Stimulated activated naive B cell treated with anti-CD40 and anti-IgM and Interleukin-4, amounts not matched to agents 10 μg/mL and 1 μg/mL and 100 μg/mL, for 72 hours (primary cell): ENCODE measurements around the gene GNB5.
A peak's percentile ranks its signal among the peaks of the same experiment; 100 is the strongest.
"Not testable (repeated sequence)": the region's sequence is repeated elsewhere in the genome, so short reads cannot be mapped to it uniquely, and the experiment has no call there.

Source experiments
- ATAC-seq, 2 donors: fragments of 150-1000 bp; cut with Tn5 transposase; replicated peaks; 2 replicates each; pipeline ENCODE4 v1.10.0; 2021; ENCODE audit warnings: moderate library complexity in 1 of 2
- DNase-seq: peaks from one replicate; pipeline ENCODE4 v3.0.0; 2021
- H3K27ac Mint-ChIP-seq: one replicate; pipeline ENCODE4 v1.8.0; 2022; ENCODE audit warnings: mild to moderate bottlenecking, mixed read lengths
- H3K27me3 Mint-ChIP-seq, 2 donors: one replicate each; pipeline ENCODE4 v1.8.0; 2022; ENCODE audit warnings: mixed read lengths in 2 of 2
- H3K36me3 Mint-ChIP-seq, 2 donors: one replicate each; pipeline ENCODE4 v1.8.0; 2022; ENCODE audit warnings: mixed read lengths in 2 of 2, mild to moderate bottlenecking in 1 of 2
- H3K4me1 Mint-ChIP-seq, 2 donors: one replicate each; pipeline ENCODE4 v1.8.0; 2022; ENCODE audit warnings: mixed read lengths in 2 of 2, mild to moderate bottlenecking in 1 of 2
- H3K4me3 Mint-ChIP-seq, 2 donors: one replicate each; pipeline ENCODE4 v1.8.0; 2022; ENCODE audit warnings: mild to moderate bottlenecking in 2 of 2, mixed read lengths in 2 of 2, moderate library complexity in 1 of 2
- H3K9me3 Mint-ChIP-seq, 2 donors: one replicate each; pipeline ENCODE4 v1.8.0; 2022; ENCODE audit warnings: mixed read lengths in 2 of 2, mild to moderate bottlenecking in 1 of 2

GNB5 gene

DNA sequence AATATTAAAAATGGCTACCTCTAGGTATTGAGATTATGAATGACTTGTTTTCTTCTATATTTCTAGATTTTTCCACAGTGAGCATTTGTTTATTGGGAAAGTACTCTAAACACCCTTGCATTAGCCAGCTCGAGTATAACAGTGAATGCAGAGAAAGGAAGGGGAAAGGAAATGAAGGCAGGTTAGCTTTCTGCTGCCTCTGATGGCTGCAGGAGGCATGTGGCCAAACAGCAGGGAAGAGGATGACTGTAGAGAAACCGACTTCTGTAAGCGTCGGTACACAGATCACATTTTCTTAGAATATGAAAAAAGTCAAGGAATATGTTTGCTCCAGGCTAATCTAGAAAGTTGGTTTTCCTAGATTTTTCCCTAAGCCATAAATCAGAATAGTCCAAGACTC lies 19.8 kb downstream of the GNB5 start:
- peaks cover 34 to 82% of the 10 kb centered on the region in 2 donors for H3K4me1 Mint-ChIP-seq
- DNase-seq (no peak), ATAC-seq (peak; percentile 54 to 66)
- H3K9me3 Mint-ChIP-seq: peaks cover 0 to 1% of the 10 kb centered on the region in 2 donors
- peak overlapping the region; percentile 4 for H3K27ac Mint-ChIP-seq
- no peaks in the 10 kb centered on the region for H3K27me3 Mint-ChIP-seq
- no peak overlapping the region for H3K4me3 Mint-ChIP-seq
- H3K36me3 Mint-ChIP-seq: peaks cover 8 to 28% of the 10 kb centered on the region in 2 donors

DNA sequence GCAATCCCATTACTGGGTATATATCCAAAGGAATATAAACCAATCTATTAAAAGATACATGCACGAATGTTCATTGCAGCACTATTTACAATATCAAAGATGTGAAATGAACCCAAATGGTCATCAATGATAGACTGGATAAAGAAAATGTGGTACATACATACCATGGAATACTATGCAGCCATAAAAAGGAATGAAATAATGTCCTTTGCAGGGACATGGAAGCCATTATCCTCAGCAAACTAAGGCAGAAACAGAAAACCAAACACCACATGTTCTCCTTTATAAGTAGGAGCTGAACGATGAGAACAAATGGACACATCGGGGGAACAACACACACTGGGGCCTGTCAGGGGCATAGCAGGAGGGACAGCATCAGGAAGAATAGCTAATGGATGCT lies 21.0 kb downstream of the GNB5 start:
- H3K9me3 Mint-ChIP-seq, H3K27ac Mint-ChIP-seq, H3K27me3 Mint-ChIP-seq: not testable (repeated sequence)

GRCh38 chr15:52165494-52166131 lies 25.6 kb downstream of the GNB5 start:
- not testable (repeated sequence) for H3K27ac Mint-ChIP-seq, ATAC-seq, DNase-seq, H3K27me3 Mint-ChIP-seq, H3K9me3 Mint-ChIP-seq, H3K4me3 Mint-ChIP-seq
- H3K4me1 Mint-ChIP-seq: peaks cover 38 to 65% of the 10 kb centered on the region in 2 donors
- H3K36me3 Mint-ChIP-seq: peaks cover 21 to 26% of the 10 kb centered on the region in 2 donors

More for the DNA sequence above, 21.0 kb downstream of the GNB5 start:
- DNase-seq, ATAC-seq, H3K4me3 Mint-ChIP-seq: not testable (repeated sequence)
- Mint-ChIP-seq H3K4me1 (peaks cover 39 to 88% of the 10 kb centered on the region in 2 donors), H3K36me3 (peaks cover 8 to 25% of the 10 kb centered on the region in 2 donors)

DNA sequence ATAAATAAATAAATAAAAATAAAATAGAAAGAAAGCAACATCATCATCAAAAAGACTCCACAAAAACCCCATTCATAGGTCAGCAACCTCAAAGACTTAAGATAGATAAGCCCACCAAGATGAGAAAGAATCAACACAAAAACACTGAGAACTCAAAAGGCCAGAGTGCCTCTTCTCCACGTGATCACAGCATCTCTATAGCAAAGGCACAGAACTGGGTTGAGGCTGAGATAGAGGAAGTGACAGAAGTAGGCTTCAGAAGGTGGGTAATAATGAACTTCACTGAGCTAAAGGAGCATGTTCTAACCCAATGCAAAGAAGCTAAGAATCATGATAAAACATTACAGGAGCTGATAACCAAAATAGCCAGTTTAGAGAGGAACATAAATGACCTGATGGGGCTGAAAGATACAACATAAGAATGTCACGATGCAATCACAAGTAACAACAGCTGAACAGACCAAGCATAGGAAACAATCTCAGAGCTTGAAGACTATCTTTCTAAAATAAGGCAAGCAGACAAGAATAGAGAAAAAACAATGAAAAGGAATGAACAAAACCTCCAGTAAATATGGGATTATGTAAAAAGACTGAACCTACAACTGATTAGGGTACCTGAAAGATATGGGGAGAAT lies 26.4 kb downstream of the GNB5 start:
- H3K36me3 Mint-ChIP-seq: peaks cover 22 to 24% of the 10 kb centered on the region in 2 donors
- H3K4me3 Mint-ChIP-seq: no peak overlapping the region
- H3K27me3 Mint-ChIP-seq: no peaks in the 10 kb centered on the region
- peaks cover 33 to 57% of the 10 kb centered on the region in 2 donors for H3K4me1 Mint-ChIP-seq
- H3K27ac Mint-ChIP-seq: peak overlapping the region; percentile 6
- no peak for DNase-seq
- peaks cover 0 to 1% of the 10 kb centered on the region in 2 donors for H3K9me3 Mint-ChIP-seq
- ATAC-seq: peak; percentile 79 to 80

DNA sequence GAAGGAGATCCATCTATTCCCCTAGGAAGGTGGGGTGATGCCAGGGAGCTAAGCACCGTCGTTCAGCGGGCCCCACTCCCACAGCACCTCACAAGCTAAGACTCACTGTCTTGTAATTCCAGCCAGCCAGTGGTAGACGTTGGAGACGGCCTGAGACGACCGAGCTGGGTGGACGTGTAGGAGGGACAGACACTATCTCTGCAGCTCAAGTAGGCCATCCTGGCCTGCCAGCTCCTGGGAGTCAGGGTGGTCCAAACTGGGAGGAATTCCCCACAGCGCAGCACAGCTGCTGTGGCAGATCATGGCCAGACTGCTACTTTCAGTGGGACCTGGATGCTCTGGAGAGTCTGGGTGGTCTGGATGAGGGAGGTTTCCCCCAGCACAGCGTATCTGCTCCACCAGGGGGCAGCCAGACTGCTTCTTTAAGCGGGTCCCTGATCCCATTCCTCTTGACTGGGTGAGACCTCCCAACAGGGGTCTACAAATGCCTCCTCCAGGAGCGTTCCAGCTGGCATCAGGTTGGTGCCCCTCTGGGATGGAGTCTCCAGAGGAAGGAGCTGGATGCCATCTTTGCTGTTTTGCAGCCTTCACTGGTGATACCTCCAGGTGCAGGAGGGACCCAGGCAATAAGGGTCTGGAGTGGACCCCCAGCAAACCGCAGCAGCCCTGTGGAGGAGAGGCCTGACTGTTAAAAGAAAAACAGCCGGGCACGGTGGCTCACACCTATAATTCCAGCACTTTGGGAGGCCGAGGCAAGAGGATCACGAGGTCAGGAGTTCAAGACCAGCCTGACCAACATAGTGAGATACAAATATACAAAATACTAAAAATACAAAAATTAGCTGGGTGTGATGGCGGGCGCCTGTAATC lies 27.6 kb downstream of the GNB5 start:
- no peak for ATAC-seq

DNA sequence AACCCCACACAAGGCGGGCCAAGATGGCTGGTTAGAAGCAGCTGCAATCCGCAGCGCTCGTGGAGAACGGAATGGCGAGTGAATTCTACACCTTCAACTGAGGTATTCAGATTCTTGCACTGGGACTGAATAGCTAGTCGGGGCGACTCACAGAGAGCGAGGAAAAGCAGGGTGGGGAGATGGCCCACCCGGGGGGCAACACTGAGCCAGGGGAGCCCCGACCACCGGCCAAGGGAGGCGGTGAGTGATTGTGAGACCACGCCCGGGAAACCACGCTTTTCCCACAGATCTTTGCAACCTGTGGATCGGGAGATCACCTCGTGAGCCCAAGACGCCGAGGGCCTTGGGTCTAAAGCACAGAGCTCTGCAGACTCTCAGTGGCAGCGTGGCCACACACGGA lies 28.3 kb downstream of the GNB5 start:
- DNase-seq: no peak
- no peaks in the 10 kb centered on the region for H3K27me3 Mint-ChIP-seq
- no peaks in the 10 kb centered on the region for H3K9me3 Mint-ChIP-seq
- no peak overlapping the region for H3K4me3 Mint-ChIP-seq
- H3K36me3 Mint-ChIP-seq: peaks cover 25 to 31% of the 10 kb centered on the region in 2 donors
- H3K27ac Mint-ChIP-seq: no peak overlapping the region
- peaks cover 32 to 41% of the 10 kb centered on the region in 2 donors for H3K4me1 Mint-ChIP-seq
- no peak for ATAC-seq

More for the DNA sequence above, 27.6 kb downstream of the GNB5 start:
- no peak overlapping the region for H3K4me3 Mint-ChIP-seq
- no peak for DNase-seq
- peaks cover 36 to 48% of the 10 kb centered on the region in 2 donors for H3K4me1 Mint-ChIP-seq
- no peaks in the 10 kb centered on the region for H3K9me3 Mint-ChIP-seq
- peaks cover 24 to 27% of the 10 kb centered on the region in 2 donors for H3K36me3 Mint-ChIP-seq
- H3K27me3 Mint-ChIP-seq: no peaks in the 10 kb centered on the region
- H3K27ac Mint-ChIP-seq: no peak overlapping the region

DNA sequence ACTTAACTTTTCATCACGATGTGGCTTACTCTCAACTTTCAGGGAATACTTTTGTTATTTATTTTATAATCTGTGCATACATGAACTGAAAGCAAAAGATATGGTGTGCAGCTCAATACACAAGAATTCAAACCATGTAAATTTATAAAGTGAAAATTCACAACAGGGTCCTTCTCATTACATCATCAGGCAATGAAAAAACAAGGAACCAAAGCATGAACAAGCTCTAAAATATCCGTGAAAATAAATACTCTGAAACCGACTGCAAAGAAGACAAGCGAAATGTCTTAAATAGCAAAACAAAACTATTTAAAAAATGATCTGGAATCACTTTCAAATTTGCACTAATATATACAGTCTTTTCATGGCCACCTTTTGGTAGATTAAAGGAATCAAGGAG lies 28.9 kb downstream of the GNB5 start:
- DNase-seq (no peak), ATAC-seq (no peak)
- Mint-ChIP-seq H3K27me3 (no peaks in the 10 kb centered on the region), H3K4me3 (no peak overlapping the region), H3K27ac (no peak overlapping the region), H3K4me1 (peaks cover 31 to 37% of the 10 kb centered on the region in 2 donors), H3K9me3 (no peaks in the 10 kb centered on the region), H3K36me3 (peaks cover 25 to 31% of the 10 kb centered on the region in 2 donors)

GRCh38 chr15:52161406-52161966 lies 29.7 kb downstream of the GNB5 start:
- Mint-ChIP-seq H3K9me3 (no peaks in the 10 kb centered on the region), H3K4me3 (no peak overlapping the region), H3K27ac (no peak overlapping the region), H3K36me3 (peaks cover 25 to 31% of the 10 kb centered on the region in 2 donors), H3K27me3 (no peaks in the 10 kb centered on the region), H3K4me1 (peaks cover 26 to 29% of the 10 kb centered on the region in 2 donors)
- DNase-seq (no peak), ATAC-seq (no peak)

DNA sequence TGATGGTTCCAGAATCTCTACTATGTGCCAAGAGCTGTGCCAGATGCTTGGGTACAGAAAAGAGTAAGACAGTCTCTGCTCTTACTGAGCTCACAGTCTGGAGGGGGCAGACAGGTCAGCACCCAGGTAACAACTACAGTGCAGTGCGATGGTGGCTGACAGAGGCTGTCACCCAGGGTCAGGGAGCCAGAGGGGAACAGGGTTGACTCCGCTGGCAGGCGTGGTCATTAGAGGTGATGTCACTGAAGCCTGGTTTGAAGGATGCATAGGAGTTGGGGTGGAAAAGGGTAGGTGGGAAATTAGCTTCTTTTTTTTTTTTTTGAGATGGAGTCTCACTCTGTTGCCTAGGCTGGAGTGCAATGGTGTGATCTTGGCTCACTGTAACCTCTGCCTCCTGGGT lies 31.5 kb downstream of the GNB5 start:
- H3K27ac Mint-ChIP-seq: no peak overlapping the region
- H3K27me3 Mint-ChIP-seq: no peaks in the 10 kb centered on the region
- ATAC-seq: no peak
- DNase-seq: no peak
- no peak overlapping the region for H3K4me3 Mint-ChIP-seq
- peaks cover 25 to 31% of the 10 kb centered on the region in 2 donors for H3K36me3 Mint-ChIP-seq
- no peaks in the 10 kb centered on the region for H3K9me3 Mint-ChIP-seq
- H3K4me1 Mint-ChIP-seq: peaks cover 11 to 14% of the 10 kb centered on the region in 2 donors

DNA sequence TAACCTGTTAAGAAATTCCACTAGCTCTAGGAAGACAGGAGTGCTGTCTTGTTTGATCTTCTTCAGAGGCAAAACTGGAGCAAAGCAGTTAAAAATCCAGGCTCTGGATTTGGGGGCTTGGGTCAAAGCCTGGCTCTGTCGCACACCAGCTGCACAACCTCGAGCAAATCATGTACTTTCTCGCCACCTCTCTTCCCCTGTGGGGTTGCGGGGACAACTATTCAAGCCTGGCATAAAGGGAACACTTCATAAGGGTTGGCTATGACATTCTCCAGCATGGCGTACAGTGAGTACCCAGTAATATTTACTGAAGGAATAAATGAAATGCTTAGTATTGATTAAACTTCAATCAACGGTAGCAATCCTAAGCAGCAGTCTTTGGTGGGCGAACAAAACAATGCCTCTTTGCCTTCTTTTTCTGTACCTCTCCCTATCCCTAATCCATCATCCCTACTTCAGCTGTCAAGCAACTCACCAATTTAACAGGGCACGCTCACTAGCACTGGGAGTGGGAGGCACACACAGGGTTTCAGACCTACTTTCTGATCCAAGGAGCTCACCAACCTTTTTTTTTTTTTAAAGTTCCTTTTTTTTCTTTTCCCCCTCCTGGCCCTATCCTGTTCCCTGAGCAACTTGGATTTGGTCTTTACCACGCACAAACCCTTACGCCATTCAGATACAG lies 33.0 kb downstream of the GNB5 start:
- Mint-ChIP-seq H3K9me3 (no peaks in the 10 kb centered on the region), H3K4me1 (peaks cover 1 to 12% of the 10 kb centered on the region in 2 donors), H3K27ac (no peak overlapping the region), H3K4me3 (no peak overlapping the region), H3K36me3 (peaks cover 28 to 34% of the 10 kb centered on the region in 2 donors), H3K27me3 (no peaks in the 10 kb centered on the region)
- ATAC-seq: no peak
- no peak for DNase-seq

GRCh38 chr15:52155878-52156277 lies 35.3 kb downstream of the GNB5 start:
- H3K4me3 Mint-ChIP-seq: no peak overlapping the region
- no peak for DNase-seq
- no peak for ATAC-seq
- no peaks in the 10 kb centered on the region for H3K27me3 Mint-ChIP-seq
- no peaks in the 10 kb centered on the region for H3K9me3 Mint-ChIP-seq
- peaks cover 6 to 15% of the 10 kb centered on the region in 2 donors for H3K4me1 Mint-ChIP-seq
- H3K27ac Mint-ChIP-seq: no peak overlapping the region
- H3K36me3 Mint-ChIP-seq: peaks cover 22 to 38% of the 10 kb centered on the region in 2 donors

DNA sequence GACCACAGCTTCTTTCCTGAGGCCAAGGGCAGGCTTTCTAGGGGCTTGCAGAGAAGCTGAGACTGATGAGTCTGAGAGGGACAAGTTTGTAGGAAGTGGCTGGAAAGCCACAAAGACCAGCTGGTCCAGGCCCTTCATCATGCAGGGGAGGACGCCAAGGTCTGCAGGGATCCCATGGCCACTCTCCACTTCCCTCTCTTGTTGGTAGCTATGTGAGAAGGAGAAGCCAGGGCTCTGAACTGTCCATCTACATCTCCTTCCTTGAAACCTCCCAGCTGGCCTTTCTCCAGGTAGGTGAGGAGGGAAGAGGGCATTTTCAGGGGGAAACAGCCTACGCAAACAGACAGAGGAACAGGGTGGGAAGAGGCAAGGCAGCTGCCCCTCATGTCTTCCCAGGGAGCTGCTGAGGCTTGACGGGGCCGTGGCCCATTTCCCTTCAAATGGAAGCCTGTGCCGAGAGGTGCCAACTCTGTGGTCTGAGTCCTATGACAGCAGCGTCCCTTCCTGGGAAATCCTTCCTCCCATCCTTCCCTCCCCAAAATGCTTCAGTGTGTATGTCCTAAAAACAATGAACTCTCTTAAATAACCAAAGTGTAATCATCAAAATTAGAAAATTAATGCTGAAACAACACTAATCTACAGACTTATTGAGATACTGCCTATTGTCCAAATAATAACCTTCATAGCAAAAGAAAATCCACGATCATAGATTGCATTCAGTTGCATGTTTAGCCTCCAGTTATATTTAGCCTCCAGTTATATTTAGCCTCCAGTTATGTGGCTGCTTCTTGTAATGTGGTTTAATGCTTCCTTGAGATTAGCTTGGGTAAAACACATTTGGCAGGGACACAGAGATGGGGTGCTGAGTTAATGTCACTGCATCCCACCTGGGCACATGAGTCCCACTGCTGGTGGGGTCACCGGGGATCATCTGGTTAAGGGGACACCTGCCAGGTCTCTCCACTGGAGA lies 36.0 kb downstream of the GNB5 start:
- DNase-seq (no peak), ATAC-seq (no peak)
- H3K36me3 Mint-ChIP-seq: peaks cover 26 to 43% of the 10 kb centered on the region in 2 donors
- H3K4me3 Mint-ChIP-seq: no peak overlapping the region
- H3K27me3 Mint-ChIP-seq: no peaks in the 10 kb centered on the region
- peaks cover 6 to 17% of the 10 kb centered on the region in 2 donors for H3K4me1 Mint-ChIP-seq
- H3K27ac Mint-ChIP-seq: peak overlapping the region; percentile 59
- H3K9me3 Mint-ChIP-seq: no peaks in the 10 kb centered on the region
